ENCODE results near the gene REP15.
"Not testable (repeated sequence)": the region's sequence is repeated elsewhere in the genome, so short reads cannot be mapped to it uniquely, and the experiment has no call there.

Gene REP15

DNA sequence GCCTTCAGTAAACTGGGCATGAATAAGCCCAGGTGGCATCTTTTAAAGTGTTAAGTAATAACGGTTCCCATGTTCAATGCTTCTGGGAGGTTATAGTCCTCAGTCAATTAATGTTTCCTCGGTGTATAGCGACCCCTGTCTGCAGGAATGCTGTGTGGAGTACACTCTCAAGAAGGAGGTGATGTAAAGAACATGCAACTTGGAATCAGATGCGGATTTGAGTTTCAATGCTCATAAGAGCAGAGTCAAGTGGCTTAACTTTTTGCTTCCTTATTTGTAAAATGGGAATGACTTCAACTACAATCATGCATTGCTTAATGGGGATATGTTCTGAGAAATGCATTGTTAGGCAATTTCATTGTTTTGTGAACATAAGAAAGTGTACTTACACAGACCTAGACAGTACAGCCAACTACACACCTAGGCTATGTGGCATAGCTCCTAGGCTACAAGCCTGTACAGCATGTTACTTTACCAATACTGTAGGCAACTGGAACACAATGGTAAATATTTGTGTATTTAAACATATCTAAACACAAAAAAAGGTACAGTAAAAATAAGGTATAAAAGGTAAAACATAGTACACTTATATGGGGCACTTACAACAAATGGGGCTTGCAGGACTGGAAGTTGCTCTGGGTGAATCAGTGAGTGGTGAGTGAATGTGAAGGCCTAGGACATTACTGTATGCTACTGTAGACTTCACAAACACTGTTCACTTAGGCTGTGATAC, 7.6 kb downstream of the REP15 start:
- DNase-seq = peak; percentile 77

DNA sequence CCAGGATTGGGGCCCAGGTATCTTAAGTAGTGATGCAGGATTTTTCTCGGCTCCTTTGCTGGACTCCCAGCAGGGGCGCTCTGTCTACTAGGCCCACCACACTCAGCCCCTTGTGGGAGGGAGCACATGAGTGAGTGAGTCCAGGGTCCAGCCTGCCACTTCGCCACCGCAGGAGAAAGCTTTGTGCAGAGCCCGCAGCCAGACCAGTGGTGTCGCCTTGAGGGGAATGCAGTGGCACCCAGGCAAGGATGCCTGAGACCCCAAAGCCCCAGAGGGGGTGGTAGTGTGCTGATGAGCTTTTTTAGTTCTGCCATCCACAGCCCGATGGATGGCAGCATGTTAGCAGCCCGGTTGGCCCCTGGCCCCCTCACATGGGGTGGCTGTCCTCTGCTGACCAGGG, 9.0 kb downstream of the REP15 start:
- DNase-seq = no peak

GRCh38 chr12:27707216-27707615, 11.0 kb downstream of the REP15 start:
- DNase-seq = no peak

DNA sequence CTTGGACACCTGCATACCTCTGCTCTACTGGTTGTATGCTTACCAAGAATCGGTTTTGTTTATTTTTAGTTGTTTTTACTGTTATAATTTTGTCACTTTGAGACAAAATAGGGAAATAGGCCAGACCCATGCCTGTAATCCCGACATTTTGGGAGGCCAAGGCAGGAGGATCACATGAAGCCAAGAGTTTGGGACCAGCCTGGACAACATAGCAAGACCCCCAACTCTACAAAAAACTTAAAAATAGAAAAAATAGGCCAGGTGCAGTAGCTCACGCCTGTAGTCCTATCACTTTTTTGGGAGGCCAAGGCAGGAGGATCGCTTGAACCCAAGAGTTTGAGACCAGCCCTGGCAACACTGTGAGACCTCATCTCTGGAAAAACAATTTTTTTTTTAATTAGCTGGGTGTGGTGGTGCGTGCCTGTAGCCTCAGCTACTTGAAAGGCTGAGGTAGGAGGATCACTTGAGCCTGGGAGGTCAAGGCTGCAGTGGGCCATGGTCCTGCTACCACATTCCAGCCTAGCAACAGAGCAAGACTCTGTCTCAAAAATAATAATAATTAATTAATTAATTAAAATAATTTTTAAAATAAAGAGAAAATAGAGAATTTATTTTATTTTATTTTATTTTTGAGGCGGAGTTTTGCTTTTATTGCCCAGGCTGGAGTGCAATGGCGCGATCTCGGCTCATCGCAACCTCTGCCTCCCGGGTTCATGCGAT, 13.1 kb downstream of the REP15 start:
- DNase-seq = no peak

DNA sequence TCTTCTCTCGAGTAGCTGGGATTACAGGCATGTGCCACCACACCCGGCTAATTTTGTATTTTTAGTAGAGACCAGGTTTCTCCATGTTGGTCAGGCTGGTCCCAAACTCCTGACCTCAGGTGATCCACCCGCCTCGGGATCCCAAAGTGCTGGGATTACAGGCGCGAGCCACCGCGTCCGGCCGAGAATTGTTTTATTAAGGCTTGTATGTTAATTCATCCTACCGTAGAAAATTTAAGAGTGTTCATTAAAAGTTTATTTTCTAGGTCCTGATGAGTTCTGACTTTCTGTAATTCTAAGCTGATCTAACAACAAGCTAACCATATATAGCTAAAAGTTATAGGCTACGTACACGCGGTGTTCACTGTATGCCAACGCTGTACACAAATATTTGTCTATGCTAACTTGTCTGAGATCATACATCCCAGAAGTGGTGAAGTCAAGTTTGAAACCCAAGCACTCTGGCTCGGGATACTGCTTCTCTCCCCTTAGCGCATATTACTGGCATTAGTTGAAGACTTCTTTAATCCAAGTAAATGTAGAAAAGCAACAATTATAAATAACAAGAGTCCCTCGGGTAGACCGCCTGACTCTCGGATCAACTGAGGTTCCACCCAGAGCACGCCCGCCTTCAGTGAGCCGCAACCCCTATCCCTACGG, 13.8 kb downstream of the REP15 start:
- DNase-seq = no peak

- peak; percentile 96 for DNase-seq
These were observed 14.5 kb downstream of the REP15 start, which contains the start of gene MRPS35 for GRCh38 chr12:27710592-27711316. MRPS35 (plus strand) TSS chr12:27710832; CDS start chr12:27710844, 12 bp downstream.

DNA sequence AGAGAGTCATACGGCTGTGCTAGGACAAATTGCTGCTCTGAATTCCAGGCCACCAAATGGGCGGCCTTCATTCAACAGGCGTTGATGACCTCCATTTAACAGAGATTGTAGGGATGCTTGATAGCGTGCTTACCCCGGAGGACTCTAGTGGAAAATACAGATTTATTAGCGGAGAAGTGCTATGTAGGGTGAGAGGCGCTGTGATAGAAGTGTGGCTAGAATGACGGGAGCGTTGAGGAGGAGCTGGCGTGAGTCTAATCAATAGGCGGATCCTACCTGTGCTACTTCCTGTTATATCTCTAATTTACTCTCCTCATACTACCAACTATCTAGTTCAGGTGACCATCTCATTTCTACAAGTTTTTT, 15.1 kb downstream of the REP15 start:
- no peak for DNase-seq

DNA sequence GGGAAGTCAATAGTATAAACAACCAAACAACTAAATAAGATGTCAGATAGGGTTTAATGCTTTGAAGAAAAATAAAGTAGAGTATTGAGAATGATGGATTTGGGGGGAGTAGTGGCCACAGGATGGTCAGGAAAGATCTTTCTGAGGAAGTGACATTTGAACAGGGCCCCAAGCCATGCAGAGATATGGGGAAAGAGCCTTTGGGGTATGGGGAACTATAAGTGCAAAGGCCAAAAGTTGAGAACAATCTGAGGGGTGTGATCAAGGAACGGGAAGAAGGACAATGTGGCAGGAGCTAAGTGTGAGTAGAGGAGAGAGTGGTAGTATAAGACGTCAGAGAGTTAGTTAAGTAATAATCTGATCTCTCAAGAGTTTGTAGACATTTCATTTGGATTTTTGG, 15.7 kb downstream of the REP15 start:
- no peak for DNase-seq

DNA sequence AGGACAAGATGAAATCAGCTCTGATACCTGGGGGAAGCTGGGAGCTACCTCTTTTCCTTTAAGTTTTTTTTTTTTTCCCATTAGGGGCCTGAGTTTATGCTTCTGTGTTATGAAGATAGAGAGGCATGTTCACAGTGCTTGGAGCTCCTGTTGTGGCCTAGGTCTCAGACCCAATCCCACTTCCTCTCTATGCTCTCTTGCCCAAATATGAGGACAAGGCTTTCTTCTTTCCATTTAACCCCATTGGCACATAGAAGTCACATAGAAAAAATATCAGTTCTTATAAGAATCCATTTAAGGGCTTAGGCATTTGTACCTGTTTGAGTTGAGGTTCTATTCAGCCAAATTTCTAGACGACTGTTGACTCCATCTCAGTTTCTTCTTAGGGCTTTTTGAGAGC, 27.0 kb downstream of the REP15 start:
- DNase-seq = no peak

DNA sequence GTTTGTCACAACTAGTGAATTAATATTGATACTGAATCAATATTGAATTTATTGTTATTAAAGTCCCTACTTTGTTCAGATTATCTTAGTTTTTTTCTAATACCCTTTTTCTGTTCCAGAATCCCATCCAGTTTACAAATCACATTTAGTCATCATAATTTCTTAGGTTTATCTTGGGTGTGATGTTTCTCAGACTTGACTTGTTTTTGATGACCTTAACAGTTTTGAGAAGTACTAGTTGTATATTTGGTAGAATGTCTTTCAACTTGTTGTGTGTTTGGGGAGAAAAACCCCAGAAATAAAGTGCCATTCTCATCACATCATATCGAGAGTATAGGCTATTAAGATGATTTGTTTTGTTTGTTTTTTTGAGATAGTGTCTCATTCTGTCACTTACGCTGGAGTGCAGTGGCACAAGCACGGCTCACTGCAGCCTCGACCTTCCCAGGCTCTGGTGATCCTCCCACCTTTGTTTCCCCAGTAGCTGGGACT, 33.9 kb downstream of the REP15 start:
- no peak for DNase-seq

DNA sequence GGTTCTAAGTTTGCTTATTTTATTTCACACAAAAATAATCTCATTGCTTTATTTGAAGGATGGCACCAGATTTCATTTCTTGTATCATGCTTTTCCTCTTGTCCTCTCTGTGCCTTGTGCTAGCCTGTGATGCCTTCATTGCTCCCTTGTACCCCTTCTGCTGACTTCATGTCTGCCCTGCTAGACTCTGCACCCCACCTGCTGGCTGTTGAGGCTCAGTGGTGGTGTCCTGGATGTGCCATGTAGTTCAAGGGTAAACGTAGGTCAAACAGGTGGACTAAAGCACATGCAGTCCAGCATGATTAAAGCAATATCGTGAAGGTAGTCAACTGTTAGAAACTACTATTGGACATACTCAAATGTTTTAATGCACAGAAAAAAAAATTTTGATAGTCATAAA, 36.0 kb downstream of the REP15 start:
- DNase-seq = no peak

- DNase-seq = no peak
These were observed 36.9 kb downstream of the REP15 start for GRCh38 chr12:27733052-27733656.

DNA sequence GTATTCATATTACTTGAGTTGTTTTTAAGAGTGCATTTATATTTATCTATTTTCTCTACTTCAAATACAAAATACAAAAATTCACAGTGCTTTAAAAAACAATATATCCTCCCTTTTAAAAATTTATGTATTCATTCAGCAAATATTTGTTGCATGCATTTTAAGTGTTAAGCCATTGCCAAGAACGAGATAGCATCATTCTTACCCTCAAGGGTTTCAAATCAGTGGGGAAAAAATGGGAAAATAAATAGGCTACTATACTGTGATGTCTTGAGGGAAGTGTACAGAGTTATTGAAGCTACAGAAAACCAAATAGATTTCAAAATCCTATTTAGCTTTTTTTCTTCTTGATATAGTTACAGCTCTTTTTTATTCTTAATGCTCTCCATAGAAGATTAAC, 37.5 kb downstream of the REP15 start:
- DNase-seq = no peak

DNA sequence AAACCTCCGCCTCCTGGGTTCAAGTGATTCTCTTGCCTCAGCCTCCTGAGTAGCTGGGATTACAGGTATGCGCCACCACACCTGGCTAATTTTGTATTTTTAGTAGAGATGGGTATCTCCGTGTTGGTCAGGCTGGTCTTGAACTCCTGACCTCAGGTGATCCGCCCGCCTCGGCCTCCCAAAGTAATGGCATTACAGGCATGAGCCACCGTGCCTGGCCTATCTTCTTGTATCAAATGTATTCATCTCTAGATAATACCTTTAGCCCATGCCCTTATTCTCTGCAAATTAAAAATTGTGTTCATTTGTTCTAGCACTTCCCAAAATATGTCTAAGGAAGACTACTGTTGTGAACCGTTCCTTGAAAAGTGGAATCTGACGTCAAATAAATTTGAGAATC, 38.1 kb downstream of the REP15 start:
- not testable (repeated sequence) for DNase-seq

DNA sequence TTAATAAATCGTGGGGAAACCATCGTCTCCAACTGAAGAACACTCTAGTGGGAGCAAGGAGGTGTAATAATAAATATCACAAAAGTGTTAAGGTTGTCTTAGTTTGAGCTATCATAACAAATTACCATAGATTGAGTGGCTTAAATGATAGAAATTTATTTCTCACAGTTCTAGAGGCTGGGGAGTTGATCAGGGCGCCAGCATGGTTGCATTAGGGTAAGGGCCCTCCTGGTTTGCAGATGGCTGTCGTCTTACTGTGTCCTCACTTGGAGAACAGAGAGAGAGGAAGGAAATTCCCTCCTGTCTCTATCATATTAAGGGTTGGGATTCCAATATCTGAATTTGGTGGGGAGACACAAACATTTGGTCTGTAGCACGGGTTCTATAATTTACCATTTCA, 47.4 kb downstream of the REP15 start:
- DNase-seq = no peak

DNA sequence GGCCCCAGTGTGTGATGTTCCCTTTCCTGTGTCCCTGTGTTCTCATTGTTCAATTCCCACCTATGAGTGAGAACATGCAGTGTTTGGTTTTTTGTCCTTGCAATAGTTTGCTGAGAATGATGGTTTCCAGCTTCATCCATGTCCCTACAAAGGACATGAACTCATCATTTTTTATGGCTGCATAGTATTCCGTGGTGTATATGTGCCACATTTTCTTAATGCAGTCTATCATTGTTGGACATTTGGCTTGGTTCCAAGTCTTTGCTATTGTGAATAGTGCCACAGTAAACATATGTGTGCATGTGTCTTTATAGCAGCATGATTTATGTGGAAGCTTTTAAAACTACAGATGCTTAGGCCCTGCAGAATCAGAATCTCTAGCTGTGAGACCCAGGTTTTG, 49.5 kb downstream of the REP15 start:
- DNase-seq = not testable (repeated sequence)
